Astrocyte of the spinal cord (primary cell): Measurements from ENCODE around the gene CHRND.

ENCODE experiments used
- DNase-seq: peaks from one replicate; pipeline ENCODE4 v3.0.0; 2011; ENCODE audit warnings: low read depth, low spot score
- H3K4me3 ChIP-seq: 2 replicates; pipeline ENCODE4 v1.5.1; 2011; ENCODE audit warnings: low read depth, mild to moderate bottlenecking, low read length, moderate library complexity
- in situ Hi-C: cut with HindIII; loops from 2 replicates; pipeline ENCODE4 v1.10.0; 2017; ENCODE audit warnings: low sequenced_read_pairs
- TF ChIP-seq, protein P1 (sequence below): IDR thresholded peaks from 2 replicates; pipeline ENCODE4 v1.5.1; 2012; ENCODE audit warnings: low read depth, mild to moderate bottlenecking, low read length, inconsistent platforms

Gene CHRND

DNA sequence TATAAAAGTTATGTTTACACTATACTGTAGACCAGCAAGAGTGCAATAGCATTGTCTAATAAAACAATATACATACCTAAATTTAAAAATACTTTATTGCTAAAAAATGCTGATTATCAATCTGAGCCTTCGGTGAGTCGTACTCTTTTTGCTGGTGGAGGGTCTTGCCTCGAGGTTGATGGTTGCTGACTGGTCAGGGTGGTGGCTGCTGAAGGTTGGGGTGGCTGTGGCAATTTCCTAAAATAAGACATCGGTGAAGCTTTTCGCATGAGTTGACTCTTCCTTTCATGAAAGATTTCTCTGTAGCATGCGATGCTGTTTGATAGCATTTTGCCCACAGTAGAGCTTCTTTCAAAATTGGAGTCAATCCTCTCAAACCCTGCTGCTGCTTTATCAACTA, 22.0 kb downstream of the CHRND start:
- TF ChIP-seq, protein P1, sequence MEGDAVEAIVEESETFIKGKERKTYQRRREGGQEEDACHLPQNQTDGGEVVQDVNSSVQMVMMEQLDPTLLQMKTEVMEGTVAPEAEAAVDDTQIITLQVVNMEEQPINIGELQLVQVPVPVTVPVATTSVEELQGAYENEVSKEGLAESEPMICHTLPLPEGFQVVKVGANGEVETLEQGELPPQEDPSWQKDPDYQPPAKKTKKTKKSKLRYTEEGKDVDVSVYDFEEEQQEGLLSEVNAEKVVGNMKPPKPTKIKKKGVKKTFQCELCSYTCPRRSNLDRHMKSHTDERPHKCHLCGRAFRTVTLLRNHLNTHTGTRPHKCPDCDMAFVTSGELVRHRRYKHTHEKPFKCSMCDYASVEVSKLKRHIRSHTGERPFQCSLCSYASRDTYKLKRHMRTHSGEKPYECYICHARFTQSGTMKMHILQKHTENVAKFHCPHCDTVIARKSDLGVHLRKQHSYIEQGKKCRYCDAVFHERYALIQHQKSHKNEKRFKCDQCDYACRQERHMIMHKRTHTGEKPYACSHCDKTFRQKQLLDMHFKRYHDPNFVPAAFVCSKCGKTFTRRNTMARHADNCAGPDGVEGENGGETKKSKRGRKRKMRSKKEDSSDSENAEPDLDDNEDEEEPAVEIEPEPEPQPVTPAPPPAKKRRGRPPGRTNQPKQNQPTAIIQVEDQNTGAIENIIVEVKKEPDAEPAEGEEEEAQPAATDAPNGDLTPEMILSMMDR: no peak
- in situ Hi-C loops: no loop called here
- no peak for DNase-seq
- H3K4me3 ChIP-seq: no peak overlapping the region

DNA sequence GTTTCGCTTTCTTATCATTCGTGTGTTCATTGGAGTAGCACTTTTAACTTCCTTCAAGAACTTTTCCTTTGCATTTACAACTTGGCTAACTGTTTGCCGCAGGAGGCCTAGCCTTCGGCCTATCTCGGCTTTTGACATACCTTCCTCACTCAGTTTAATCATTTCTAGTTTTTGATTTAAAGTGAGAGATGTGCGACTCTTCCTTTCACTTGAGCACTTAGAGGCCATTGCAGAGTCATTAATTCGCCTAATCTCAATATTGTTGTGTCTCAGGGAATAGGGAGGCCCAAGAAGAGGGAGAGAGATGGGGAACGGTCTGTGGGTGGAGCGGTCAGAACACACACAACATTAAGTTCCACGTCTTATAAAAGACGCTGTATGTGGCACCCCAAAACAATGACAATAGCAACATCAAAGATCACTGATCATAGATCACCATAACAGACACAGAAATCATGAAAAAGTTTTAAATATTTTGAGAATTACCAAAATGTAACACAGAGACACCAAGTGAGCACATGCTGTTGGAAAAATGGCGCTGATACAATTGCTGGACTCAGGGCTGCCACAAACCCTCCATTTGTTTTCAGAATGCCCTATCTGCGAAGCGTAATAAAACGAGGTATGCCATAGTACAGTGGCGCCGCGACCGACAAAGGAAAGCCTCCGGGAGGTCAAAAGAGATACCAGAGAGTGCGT, 23.8 kb downstream of the CHRND start:
- peak overlapping the region; percentile 94 for H3K4me3 ChIP-seq
- TF ChIP-seq, protein P1: no peak
- no peak for DNase-seq
- in situ Hi-C loops: no loop called here

DNA sequence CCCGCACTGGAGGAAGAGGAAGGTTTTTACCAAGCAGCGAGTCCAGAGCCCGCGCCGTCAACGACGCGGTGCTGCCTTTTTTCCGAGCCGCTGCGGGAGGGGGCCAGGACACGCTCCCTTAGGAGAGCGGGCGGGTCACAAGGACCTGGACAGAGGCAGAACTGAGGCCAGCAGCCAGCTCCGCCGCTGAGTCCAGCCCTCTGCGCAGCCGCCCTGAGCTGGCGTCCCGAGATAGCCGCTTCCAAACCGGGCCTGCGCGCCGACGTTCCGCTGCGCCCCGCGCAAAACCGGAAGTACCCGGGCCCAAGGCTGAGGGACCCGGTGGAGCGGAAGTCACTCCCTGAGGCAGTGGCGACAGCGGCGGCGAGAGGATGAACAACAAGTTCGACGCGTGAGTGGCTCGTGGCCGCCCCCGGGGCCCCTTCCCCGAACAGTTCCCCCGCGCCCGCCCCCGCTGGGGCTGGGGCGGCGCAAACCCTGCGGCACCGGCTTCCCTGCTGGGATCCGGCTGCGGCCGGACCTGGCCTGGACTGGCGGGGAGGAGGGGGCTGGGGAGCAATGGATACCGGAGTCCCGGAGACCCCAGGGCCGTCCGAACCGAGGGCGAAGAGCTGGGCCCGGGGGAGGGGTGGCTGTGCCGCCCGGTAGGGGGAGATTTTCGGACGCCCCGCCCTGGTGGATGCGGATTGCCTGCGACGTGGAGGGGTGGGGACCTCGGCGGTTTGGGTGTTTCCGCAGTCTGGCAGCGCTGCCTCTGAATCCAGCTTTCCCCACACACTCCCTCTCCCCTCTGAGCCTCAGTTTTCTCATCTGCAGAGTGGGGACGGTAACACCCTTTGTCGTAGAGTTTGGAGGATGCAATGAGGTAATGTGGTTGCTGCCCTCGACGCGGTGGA, 24.6 kb downstream of the CHRND start, which contains the start of the genes EIF4E2 and TIGD1:
Gene EIF4E2 (plus strand): TSS at position 336 of the 896 bp plus-strand sequence. CDS start 36 bp downstream, at position 372.
Gene TIGD1 (minus strand): TSS at position 204 of the 896 bp plus-strand sequence. CDS start 675 bp downstream, outside the sequence.
- TF ChIP-seq, protein P1: no peak
- in situ Hi-C loops: no loop called here
- peak within 1 kb of the TSS; percentile 94 for H3K4me3 ChIP-seq
- peak; percentile 95 for DNase-seq

DNA sequence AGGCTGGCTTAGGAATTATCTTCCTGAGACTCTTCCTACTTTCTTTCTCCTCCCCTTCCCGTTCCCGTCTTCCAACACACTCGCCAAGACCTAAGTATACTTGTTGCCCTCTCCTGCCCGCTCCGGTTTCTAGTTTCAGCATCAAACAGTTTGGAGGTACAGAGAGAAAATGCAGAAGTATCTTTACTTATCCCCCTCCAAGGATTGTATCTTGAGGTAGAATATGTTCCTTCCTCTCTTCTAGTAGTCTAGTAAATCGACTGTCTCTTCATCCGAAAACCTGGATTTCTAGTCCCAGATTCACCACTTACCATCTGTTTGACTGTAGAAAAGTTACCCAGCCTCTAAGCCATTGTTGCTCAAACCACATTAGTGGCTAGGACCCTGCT, 25.3 kb downstream of the CHRND start:
- H3K4me3 ChIP-seq: peak overlapping the region; percentile 94
- in situ Hi-C loops: no loop called here
- TF ChIP-seq, protein P1: no peak
- DNase-seq: no peak

DNA sequence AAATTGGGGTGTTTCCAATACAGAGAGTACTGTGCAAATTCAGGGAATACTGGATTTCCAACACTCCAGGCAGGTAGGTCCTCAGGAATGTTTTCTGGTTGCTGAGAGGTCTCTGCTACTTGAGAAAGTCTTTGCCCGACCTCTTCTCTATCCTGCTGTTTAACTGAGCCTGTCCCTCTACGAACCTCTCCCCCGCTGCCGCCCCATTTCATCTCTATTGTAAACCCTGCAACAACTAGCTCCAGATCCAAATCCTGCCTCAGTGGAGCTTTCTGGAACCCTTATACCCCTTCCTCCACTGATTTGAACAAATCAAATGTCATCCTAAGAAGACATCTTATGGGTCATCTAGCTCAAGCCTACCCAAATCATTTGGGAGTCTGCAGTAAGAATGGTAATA, 25.8 kb downstream of the CHRND start:
- H3K4me3 ChIP-seq: peak overlapping the region; percentile 94
- TF ChIP-seq, protein P1: no peak
- in situ Hi-C loops: no loop called here
- DNase-seq: no peak

DNA sequence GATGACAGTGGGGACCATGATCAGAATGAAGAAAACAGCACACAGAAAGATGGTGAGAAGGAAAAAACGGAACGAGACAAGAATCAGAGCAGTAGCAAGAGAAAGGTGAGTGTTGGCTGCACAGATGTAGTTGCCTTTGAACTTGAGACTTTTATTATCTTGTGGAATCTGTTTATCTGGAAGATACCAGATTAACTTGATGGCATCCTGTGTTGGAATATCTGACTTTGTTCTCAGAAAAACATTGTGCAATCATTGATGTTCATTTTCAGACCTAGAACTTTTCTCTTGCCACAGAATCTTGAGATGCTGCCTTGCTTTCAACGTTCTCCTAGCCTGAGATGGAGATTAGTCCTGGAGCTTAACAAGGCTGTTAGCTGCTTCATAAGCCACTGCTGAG, 30.5 kb downstream of the CHRND start:
- no peak overlapping the region for H3K4me3 ChIP-seq
- DNase-seq: no peak
- in situ Hi-C loops: no loop called here
- TF ChIP-seq, protein P1: no peak
